Measurements from ENCODE around the gene SPOPL.
"Not testable (repeated sequence)": the region's sequence is repeated elsewhere in the genome, so short reads cannot be mapped to it uniquely, and the experiment has no call there.

SPOPL gene

DNA sequence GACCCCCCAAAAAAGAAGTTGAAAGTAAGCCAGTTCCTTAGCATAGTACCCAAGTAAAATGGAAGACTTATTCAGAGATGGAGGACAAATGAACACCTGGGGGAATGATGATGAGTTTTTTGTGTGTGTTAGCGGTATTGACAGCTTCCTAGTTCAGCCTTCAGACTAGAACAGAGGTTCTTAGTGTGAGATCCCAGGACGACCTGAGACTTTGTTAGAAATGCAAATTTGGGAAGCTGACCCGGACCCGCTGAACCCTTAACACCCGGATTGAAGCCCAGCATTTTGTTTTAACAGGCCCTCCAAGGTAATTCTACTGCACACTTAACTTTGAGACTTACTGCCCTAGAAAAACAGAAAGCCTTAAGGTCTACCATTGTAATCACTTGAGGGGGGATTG lies 20.3 kb downstream of the SPOPL start:
- no peak overlapping the region for H3K4me3 ChIP-seq
- H3K4me1 ChIP-seq, result 0 out of 2 replicates have a peak, but pooled peaks cover 4% of the 10 kb centered on the region
- H3K9me3 ChIP-seq, result peaks cover 21% of the 10 kb centered on the region
- H3K36me3 ChIP-seq, result peaks cover 30% of the 10 kb centered on the region
- no peak overlapping the region for H3K27ac ChIP-seq
- H3K9ac ChIP-seq, result no peak overlapping the region
- no peaks in the 10 kb centered on the region for H3K27me3 ChIP-seq
- no peak for TF ChIP-seq Cebpa-rat (IDR thresholded peaks at IDR 0.05)
- H4K20me1 ChIP-seq, result peaks cover 70% of the 10 kb centered on the region
- no peak overlapping the region for H3K4me2 ChIP-seq

DNA sequence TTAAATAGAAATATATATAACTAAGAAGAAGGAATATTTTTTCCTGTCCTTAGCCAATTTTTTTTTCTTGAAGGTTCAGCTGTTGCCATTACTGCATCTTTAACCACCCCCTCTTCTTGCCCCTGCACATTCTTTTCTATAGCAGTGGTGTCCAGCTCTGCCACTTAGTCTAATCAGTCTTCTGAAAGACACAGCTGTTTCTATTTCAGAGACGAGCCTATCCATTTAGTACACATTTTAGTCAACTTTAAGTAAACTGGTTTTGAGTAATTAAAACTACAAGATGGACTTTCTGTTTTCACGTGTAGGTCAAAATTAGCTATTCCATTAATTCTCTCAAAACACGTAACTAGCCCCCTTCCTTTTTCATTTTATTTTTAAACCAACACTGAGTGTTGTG lies 21.0 kb downstream of the SPOPL start:
- no peak for TF ChIP-seq Cebpa-rat (IDR thresholded peaks at IDR 0.05)
- H3K4me2 ChIP-seq, result no peak overlapping the region
- H3K27me3 ChIP-seq, result no peaks in the 10 kb centered on the region
- peaks cover 30% of the 10 kb centered on the region for H3K36me3 ChIP-seq
- 0 out of 2 replicates have a peak, but pooled peaks cover 4% of the 10 kb centered on the region for H3K4me1 ChIP-seq
- H3K4me3 ChIP-seq, result no peak overlapping the region
- no peak overlapping the region for H3K27ac ChIP-seq
- no peak overlapping the region for H3K9ac ChIP-seq
- H3K9me3 ChIP-seq, result peaks cover 21% of the 10 kb centered on the region
- H4K20me1 ChIP-seq, result peaks cover 69% of the 10 kb centered on the region

DNA sequence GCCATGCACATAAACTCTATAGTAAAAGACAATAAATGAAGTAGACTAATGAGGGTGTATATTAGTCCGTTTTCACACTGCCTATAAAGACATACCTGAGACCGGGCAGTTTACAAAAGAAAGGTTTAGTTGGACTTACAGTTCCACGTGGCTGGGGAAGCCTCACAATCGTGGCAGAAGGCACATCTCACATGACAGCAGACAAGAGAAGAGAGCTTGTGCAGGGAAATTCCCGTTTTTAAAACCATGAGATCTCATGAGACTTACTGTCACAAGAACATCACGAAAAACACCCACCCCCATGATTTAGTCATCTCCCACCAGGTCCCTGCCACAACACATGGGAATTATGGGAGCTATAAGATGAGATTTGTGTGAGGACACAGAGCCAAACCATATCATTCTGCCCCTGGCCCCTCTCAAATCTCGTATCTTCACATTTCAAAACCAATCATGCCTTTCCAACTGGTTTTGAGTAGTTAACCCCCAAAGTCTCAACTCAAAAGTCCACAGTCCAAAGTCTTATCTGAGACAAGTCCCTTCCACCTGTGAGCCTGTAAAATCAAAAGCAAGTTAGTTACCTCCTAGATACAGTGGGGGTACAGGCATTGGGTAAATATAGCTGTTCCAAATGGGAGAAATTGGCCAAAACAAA lies 21.6 kb downstream of the SPOPL start:
- Histone ChIP-seq H3K36me3 (peaks cover 30% of the 10 kb centered on the region), H4K20me1 (peaks cover 69% of the 10 kb centered on the region), H3K9me3 (peaks cover 21% of the 10 kb centered on the region)
- not testable (repeated sequence) for H3K4me2 ChIP-seq, H3K27ac ChIP-seq, H3K9ac ChIP-seq, H3K27me3 ChIP-seq, H3K4me3 ChIP-seq, H3K4me1 ChIP-seq

DNA sequence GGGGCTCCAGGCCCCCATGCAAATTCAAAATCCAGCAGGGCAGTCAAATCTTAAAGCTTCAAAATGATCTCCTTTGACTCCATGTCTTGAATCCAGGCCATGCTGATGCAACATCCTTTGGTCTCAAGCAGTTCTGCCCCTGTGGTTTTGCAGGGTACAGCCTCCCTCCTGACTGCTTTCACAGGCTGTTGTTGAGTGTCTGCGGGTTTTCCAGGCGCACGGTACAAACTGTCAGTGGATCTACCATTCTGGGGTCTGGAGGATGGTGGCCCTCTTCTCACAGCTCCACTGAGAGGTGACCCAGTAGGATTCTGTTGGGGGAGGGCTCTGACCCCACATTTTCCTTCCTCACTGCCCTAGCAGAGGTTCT lies 22.1 kb downstream of the SPOPL start:
- H4K20me1 ChIP-seq, result peaks cover 69% of the 10 kb centered on the region
- H3K4me3 ChIP-seq, H3K4me2 ChIP-seq, H3K4me1 ChIP-seq, H3K27ac ChIP-seq, H3K9ac ChIP-seq, H3K27me3 ChIP-seq: not testable (repeated sequence)
- H3K36me3 ChIP-seq, result peaks cover 30% of the 10 kb centered on the region
- H3K9me3 ChIP-seq, result peaks cover 21% of the 10 kb centered on the region

DNA sequence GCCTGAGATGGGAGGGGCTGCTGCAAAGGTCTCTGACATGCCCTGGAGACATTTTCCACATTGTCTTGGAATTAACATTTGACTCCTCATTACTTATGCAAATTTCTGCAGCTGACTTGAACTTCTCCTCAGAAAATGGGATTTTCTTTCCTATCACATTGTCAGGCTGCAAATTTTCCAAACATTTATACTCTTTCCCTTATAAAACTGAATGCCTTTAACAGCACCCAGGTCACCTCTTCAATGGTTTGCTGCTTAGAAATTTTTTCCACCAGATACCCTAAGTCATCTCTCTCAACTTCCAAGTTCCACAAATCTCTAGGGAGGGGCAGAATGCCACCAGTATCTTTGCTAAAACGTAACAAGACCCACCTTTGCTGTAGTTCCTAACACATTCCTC lies 22.8 kb downstream of the SPOPL start:
- H3K4me3 ChIP-seq, H3K9ac ChIP-seq, H3K4me1 ChIP-seq, H3K27ac ChIP-seq, H3K4me2 ChIP-seq, H3K27me3 ChIP-seq: not testable (repeated sequence)
- peaks cover 69% of the 10 kb centered on the region for H4K20me1 ChIP-seq
- peaks cover 30% of the 10 kb centered on the region for H3K36me3 ChIP-seq
- peaks cover 21% of the 10 kb centered on the region for H3K9me3 ChIP-seq

DNA sequence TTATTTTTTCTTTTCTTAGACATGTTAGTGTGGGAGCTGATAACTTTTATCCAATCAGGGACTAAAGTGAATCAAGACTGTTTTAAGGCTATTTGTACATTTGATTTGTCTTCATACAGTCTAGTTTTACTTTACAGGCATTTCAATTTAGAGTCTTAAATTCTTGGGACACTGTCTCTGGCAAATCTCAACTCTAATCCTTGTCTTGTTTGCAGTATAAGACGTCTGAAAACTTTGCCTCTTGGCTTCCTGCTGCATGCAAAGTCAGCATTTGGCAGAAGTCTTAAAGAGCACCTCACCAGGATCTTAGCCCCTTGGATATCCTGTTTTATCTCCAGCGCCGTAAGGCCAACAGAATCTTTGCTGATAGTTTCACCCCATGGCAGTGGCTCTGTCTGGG lies 30.3 kb downstream of the SPOPL start:
- peaks cover 4% of the 10 kb centered on the region for H3K36me3 ChIP-seq
- H3K9me3 ChIP-seq, result peaks cover 6% of the 10 kb centered on the region
- H3K9ac ChIP-seq, result no peak overlapping the region
- TF ChIP-seq Cebpa-rat (IDR thresholded peaks at IDR 0.05), result no peak
- peaks cover 95% of the 10 kb centered on the region for H4K20me1 ChIP-seq
- no peaks in the 10 kb centered on the region for H3K27me3 ChIP-seq
- no peak overlapping the region for H3K27ac ChIP-seq
- no peak overlapping the region for H3K4me2 ChIP-seq
- no peak overlapping the region for H3K4me3 ChIP-seq
- peaks cover 23% of the 10 kb centered on the region for H3K4me1 ChIP-seq

DNA sequence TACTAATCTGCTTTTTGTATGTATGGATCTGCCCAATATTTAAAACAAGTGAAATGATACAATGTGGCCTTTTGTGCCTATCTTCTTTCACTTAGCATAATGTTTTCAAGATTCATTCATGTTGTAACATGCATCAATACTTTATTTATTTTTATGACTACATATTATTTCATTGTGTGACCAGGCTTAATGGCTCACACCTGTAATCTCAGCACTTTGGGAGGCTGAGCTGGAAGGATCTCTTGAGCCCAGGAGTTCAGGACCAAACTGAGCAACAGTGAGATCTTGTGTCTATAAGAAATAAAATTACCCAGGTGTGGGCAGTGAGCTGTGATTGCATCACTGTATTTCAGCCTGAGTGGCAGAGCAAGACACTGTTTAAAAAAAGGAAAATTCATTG lies 33.2 kb downstream of the SPOPL start:
- Histone ChIP-seq H3K36me3 (peaks cover 19% of the 10 kb centered on the region), H3K27ac (no peak overlapping the region), H3K9me3 (peaks cover 28% of the 10 kb centered on the region), H4K20me1 (peaks cover 74% of the 10 kb centered on the region), H3K4me1 (peaks cover 24% of the 10 kb centered on the region), H3K4me3 (no peak overlapping the region), H3K4me2 (no peak overlapping the region), H3K27me3 (no peaks in the 10 kb centered on the region), H3K9ac (no peak overlapping the region)
- no peak for TF ChIP-seq Cebpa-rat (IDR thresholded peaks at IDR 0.05)

DNA sequence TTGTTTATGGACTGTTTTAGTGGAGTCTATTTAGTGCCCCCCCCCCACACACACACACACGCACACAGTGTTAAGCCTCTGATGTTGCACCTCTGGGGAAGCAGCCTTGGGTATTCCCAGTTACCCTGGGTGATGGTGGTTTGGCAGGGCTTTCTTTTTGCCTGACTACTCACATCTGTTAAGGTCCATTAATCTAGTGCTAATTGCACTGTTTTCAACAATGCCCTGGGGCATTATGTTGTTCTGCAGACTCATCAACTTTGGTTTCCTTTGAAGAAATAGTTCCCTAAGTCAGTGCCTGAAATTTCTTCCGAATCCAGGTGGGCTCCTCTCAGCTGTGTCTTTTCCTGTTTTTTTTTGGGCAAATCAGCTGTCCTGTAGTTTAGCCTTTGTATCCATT lies 34.7 kb downstream of the SPOPL start:
- peaks cover 59% of the 10 kb centered on the region for H4K20me1 ChIP-seq
- peaks cover 24% of the 10 kb centered on the region for H3K4me1 ChIP-seq
- peaks cover 19% of the 10 kb centered on the region for H3K36me3 ChIP-seq
- H3K9ac ChIP-seq, result no peak overlapping the region
- H3K27me3 ChIP-seq, result no peaks in the 10 kb centered on the region
- no peak for TF ChIP-seq Cebpa-rat (IDR thresholded peaks at IDR 0.05)
- H3K4me2 ChIP-seq, result peak overlapping the region; percentile 62
- no peak overlapping the region for H3K27ac ChIP-seq
- H3K4me3 ChIP-seq, result no peak overlapping the region
- H3K9me3 ChIP-seq, result peaks cover 28% of the 10 kb centered on the region

DNA sequence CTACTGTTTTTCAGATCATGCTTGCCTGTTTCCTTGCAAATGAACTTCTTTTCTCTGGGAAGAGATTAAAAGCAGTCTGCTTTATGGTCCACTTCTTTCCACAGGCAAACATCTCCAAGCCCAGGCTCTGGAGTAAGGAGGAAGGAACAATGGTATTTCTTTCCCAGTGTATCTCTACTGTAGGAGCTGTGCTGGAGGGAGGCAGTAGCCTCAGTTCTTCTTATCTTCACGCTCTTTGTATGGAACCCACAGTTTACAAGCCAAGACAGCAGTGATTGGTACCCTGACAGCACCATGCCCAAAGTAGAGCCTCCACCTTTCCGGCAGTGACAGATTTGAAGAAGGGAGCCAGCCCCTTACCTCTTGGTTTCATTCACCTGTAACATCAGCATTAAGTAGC lies 35.2 kb downstream of the SPOPL start:
- TF ChIP-seq Cebpa-rat (IDR thresholded peaks at IDR 0.05), result no peak
- H3K27me3 ChIP-seq, result no peaks in the 10 kb centered on the region
- peaks cover 28% of the 10 kb centered on the region for H3K9me3 ChIP-seq
- no peak overlapping the region for H3K27ac ChIP-seq
- H3K4me1 ChIP-seq, result peaks cover 24% of the 10 kb centered on the region
- H3K9ac ChIP-seq, result no peak overlapping the region
- H3K4me2 ChIP-seq, result peak overlapping the region; percentile 62
- peaks cover 19% of the 10 kb centered on the region for H3K36me3 ChIP-seq
- H3K4me3 ChIP-seq, result no peak overlapping the region
- peaks cover 54% of the 10 kb centered on the region for H4K20me1 ChIP-seq

DNA sequence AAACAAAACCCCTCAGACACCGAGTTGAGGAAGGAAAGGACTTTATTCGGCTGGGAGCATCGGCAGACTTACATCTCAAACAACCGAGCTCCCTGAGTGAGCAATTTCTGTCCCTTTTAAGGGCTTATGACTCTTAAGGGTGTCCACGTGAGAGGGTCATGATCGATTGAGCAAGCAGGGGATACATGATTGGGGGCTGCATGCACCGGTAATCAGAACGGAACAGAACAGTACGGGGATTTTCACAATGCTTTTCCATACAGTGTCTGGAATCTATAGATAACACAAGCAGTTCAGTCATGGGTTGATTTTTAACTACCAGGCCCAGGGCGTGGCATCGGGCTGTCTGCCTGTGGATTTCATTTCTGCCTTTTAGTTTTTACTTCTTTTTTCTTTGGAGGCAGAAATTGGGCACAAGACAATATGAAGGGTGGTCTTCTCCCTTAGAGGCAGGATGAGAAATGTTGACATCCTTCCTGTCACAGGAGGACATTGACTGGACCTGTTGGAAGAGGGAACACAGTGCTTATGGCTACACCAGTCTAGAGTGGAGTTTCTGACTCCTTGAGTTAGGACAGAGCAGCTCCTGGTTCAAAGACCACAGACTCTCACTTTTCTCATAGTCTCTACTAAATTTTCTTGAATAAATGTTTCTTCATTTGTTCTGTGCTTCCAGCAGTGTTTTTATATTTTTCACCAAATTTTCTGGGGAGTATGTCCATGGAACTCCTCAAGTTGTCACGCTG lies 35.8 kb downstream of the SPOPL start:
- peak overlapping the region; percentile 62; the same call in 1 of the 2 replicates for H3K4me2 ChIP-seq
- H3K4me3 ChIP-seq, result no peak overlapping the region
- no peak for TF ChIP-seq Cebpa-rat (IDR thresholded peaks at IDR 0.05)
- peaks cover 24% of the 10 kb centered on the region for H3K4me1 ChIP-seq
- H4K20me1 ChIP-seq, result peaks cover 48% of the 10 kb centered on the region
- no peaks in the 10 kb centered on the region for H3K27me3 ChIP-seq
- H3K9ac ChIP-seq, result no peak overlapping the region
- H3K36me3 ChIP-seq, result peaks cover 19% of the 10 kb centered on the region
- no peak overlapping the region for H3K27ac ChIP-seq
- peaks cover 28% of the 10 kb centered on the region for H3K9me3 ChIP-seq

DNA sequence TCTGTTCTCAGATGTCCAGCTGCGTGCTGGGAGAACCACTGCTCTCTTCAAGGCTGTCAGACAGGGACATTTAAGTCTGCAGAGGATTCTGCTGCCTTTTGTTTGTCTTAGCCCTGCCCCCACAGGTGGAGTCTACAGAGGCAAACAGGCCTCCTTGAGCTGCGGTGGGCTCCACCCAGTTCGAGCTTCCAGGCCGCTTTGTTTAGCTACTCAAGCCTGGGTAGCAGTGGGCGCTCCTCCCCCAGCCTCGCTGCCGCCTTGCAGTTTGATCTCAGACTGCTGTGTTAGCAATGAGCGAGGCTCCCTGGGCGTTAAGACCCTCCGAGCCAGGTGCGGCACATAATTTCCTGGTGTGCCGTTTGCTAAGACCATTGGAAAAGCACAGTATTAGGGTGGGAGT lies 42.6 kb downstream of the SPOPL start:
- H3K9me3 ChIP-seq, result peaks cover 18% of the 10 kb centered on the region
- H3K4me2 ChIP-seq, H3K27me3 ChIP-seq, H3K4me3 ChIP-seq, H3K9ac ChIP-seq, H3K4me1 ChIP-seq, H3K36me3 ChIP-seq, H3K27ac ChIP-seq: not testable (repeated sequence)
- H4K20me1 ChIP-seq, result peaks cover 23% of the 10 kb centered on the region

All from BLaER1 (cell line).